ENCODE measurements around the gene FEM1A. TPM values are rescaled to one million over a fixed set of nuclear protein-coding genes. Genes with fewer than 3 reads are reported as not detected.

The FEM1A gene
- total and polyA plus RNA-seq, 2 of the 13 experiments (the other 11 are each of a cell fraction or from before 2014, with no cell fraction given) = 3.2 to 10.8 TPM

DNA sequence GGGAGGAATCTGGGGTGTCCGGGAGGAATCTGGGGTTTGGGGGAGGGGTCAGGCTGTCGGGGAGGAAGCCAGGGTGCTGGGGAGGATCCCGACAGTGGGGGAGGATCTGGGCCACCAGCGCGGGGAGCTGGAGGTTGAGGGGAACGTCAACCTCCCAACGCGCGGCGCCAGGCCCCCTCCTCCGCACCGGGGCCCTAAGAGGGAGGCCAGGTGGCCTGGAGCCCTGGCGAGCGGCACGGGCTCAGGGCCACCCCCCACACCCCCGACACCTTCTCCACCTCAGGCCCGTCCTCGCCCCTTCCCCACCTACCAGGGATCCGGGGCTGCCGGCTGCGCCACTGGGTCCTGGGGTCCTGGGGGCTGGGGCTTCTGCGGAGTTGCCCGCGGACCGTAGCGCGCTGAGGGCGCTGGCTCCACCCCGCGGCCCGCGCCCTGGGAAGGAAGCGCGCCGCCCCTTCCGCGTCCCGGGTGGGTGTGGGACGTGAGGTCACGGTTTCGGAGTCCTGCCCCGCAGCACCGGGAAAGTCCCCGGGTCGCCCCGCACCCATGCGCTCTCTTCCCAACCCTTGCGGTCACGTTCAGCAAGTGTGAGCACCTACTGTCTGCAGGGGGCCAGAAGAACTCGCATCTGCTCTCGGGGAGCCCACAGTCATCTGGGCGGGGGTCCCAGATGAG lies 39.9 kb downstream of the FEM1A start, which contains the start of gene TICAM1 (continued):
- TF ChIP-seq TSC22D2 (CRISPR knock-in tag; IDR thresholded peaks at IDR 0.05; ENCODE audit: borderline replicate concordance) (0 out of 2 replicates have a peak, but pooled peaks have one; percentile 55), ZNF543 (CRISPR knock-in tag; IDR thresholded peaks at IDR 0.05) (0 out of 2 replicates have a peak, but pooled peaks have one; percentile 33), SAP130 (CRISPR knock-in tag; IDR thresholded peaks at IDR 0.05; ENCODE audit: low read depth) (peak; percentile 48; the same call in 1 of the 2 replicates), SP1 (IDR thresholded peaks at IDR 0.05) (no peak), SP1 (CRISPR knock-in tag; IDR thresholded peaks at IDR 0.05) (0 out of 2 replicates have a peak, but pooled peaks have one; percentile 26), SP2 (CRISPR knock-in tag; IDR thresholded peaks at IDR 0.05) (peak; percentile 11; the same call in 1 of the 2 replicates), ZMYM3 (CRISPR knock-in tag; IDR thresholded peaks at IDR 0.05) (peak; percentile 45; the same call in 1 of the 2 replicates), KAT2B (IDR thresholded peaks at IDR 0.05; ENCODE audit: borderline replicate concordance, low read depth, low read length) (no peak), ZNF629 (CRISPR knock-in tag; conservative IDR thresholded peaks at IDR 0.05) (no peak), ZNF547 (CRISPR knock-in tag; IDR thresholded peaks at IDR 0.05) (peak; percentile 73), NRL (CRISPR knock-in tag; IDR thresholded peaks at IDR 0.05; ENCODE audit: borderline replicate concordance) (peak; percentile 62; the same call in 1 of the 2 replicates), CHD2 (IDR thresholded peaks at IDR 0.05; ENCODE audit: low read depth, low read length) (no peak), HMGA1 (CRISPR knock-in tag; conservative IDR thresholded peaks at IDR 0.05) (no peak), ZNF430 (CRISPR knock-in tag; IDR thresholded peaks at IDR 0.05) (peak; percentile 79; the same call in 1 of the 2 replicates), ZFX (CRISPR knock-in tag; IDR thresholded peaks at IDR 0.05; ENCODE audit: low read depth) (peak; percentile 75), ZNF777 (CRISPR knock-in tag; IDR thresholded peaks at IDR 0.05) (no peak), ZNF235 (CRISPR knock-in tag; IDR thresholded peaks at IDR 0.05; ENCODE audit: borderline replicate concordance) (0 out of 2 replicates have a peak, but pooled peaks have one; percentile 56), ZNF724P (CRISPR knock-in tag; IDR thresholded peaks at IDR 0.05; ENCODE audit: borderline replicate concordance) (no peak)
- TF ChIP-seq, protein P1, sequence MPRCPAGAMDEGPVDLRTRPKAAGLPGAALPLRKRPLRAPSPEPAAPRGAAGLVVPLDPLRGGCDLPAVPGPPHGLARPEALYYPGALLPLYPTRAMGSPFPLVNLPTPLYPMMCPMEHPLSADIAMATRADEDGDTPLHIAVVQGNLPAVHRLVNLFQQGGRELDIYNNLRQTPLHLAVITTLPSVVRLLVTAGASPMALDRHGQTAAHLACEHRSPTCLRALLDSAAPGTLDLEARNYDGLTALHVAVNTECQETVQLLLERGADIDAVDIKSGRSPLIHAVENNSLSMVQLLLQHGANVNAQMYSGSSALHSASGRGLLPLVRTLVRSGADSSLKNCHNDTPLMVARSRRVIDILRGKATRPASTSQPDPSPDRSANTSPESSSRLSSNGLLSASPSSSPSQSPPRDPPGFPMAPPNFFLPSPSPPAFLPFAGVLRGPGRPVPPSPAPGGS (CRISPR knock-in tag; IDR thresholded peaks at IDR 0.05) = peak; percentile 70
- TF ChIP-seq, protein P2, sequence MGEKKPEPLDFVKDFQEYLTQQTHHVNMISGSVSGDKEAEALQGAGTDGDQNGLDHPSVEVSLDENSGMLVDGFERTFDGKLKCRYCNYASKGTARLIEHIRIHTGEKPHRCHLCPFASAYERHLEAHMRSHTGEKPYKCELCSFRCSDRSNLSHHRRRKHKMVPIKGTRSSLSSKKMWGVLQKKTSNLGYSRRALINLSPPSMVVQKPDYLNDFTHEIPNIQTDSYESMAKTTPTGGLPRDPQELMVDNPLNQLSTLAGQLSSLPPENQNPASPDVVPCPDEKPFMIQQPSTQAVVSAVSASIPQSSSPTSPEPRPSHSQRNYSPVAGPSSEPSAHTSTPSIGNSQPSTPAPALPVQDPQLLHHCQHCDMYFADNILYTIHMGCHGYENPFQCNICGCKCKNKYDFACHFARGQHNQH (CRISPR knock-in tag; IDR thresholded peaks at IDR 0.05) = peak; percentile 37; the same call in 1 of the 2 replicates
- TF ChIP-seq, protein P3, sequence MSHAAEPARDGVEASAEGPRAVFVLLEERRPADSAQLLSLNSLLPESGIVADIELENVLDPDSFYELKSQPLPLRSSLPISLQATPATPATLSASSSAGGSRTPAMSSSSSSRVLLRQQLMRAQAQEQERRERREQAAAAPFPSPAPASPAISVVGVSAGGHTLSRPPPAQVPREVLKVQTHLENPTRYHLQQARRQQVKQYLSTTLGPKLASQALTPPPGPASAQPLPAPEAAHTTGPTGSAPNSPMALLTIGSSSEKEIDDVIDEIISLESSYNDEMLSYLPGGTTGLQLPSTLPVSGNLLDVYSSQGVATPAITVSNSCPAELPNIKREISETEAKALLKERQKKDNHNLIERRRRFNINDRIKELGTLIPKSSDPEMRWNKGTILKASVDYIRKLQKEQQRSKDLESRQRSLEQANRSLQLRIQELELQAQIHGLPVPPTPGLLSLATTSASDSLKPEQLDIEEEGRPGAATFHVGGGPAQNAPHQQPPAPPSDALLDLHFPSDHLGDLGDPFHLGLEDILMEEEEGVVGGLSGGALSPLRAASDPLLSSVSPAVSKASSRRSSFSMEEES (CRISPR knock-in tag; IDR thresholded peaks at IDR 0.05) = no peak
- TF ChIP-seq, protein P4, sequence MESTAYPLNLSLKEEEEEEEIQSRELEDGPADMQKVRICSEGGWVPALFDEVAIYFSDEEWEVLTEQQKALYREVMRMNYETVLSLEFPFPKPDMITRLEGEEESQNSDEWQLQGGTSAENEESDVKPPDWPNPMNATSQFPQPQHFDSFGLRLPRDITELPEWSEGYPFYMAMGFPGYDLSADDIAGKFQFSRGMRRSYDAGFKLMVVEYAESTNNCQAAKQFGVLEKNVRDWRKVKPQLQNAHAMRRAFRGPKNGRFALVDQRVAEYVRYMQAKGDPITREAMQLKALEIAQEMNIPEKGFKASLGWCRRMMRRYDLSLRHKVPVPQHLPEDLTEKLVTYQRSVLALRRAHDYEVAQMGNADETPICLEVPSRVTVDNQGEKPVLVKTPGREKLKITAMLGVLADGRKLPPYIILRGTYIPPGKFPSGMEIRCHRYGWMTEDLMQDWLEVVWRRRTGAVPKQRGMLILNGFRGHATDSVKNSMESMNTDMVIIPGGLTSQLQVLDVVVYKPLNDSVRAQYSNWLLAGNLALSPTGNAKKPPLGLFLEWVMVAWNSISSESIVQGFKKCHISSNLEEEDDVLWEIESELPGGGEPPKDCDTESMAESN (CRISPR knock-in tag; conservative IDR thresholded peaks at IDR 0.05) = peak; percentile 49; the same call in 1 of the 2 replicates
- TF ChIP-seq, protein P5, sequence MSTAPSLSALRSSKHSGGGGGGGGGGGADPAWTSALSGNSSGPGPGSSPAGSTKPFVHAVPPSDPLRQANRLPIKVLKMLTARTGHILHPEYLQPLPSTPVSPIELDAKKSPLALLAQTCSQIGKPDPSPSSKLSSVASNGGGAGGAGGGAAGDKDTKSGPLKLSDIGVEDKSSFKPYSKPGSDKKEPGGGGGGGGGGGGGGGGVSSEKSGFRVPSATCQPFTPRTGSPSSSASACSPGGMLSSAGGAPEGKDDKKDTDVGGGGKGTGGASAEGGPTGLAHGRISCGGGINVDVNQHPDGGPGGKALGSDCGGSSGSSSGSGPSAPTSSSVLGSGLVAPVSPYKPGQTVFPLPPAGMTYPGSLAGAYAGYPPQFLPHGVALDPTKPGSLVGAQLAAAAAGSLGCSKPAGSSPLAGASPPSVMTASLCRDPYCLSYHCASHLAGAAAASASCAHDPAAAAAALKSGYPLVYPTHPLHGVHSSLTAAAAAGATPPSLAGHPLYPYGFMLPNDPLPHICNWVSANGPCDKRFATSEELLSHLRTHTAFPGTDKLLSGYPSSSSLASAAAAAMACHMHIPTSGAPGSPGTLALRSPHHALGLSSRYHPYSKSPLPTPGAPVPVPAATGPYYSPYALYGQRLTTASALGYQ (CRISPR knock-in tag; IDR thresholded peaks at IDR 0.05) = no peak
